GM12891 (cell line): ENCODE results near the gene TPRKB.

ENCODE experiments used
- PAX5 ChIP-seq: IDR thresholded peaks from 2 replicates; pipeline ENCODE4 v1.6.1; 2011; ENCODE audit warnings: low read length, moderate library complexity, mild to moderate bottlenecking; ENCODE audit not compliant: insufficient read depth, severe bottlenecking
- POLR2A ChIP-seq: IDR thresholded peaks from 2 replicates; pipeline ENCODE4 v1.6.1; 2011; ENCODE audit warnings: low read depth, low read length, control low read depth
- POLR2AphosphoS5 ChIP-seq: IDR thresholded peaks from 2 replicates; pipeline ENCODE4 v1.6.1; 2011; ENCODE audit warnings: low read depth, low read length, control low read depth
- POU2F2 ChIP-seq: IDR thresholded peaks from 2 replicates; pipeline ENCODE4 v1.6.1; 2011; ENCODE audit warnings: low read depth, mild to moderate bottlenecking, control low read depth, low read length, moderate library complexity
- TAF1 ChIP-seq: IDR thresholded peaks from 2 replicates; pipeline ENCODE4 v1.6.1; 2011; ENCODE audit warnings: low read depth, low read length, control low read depth

DNA sequence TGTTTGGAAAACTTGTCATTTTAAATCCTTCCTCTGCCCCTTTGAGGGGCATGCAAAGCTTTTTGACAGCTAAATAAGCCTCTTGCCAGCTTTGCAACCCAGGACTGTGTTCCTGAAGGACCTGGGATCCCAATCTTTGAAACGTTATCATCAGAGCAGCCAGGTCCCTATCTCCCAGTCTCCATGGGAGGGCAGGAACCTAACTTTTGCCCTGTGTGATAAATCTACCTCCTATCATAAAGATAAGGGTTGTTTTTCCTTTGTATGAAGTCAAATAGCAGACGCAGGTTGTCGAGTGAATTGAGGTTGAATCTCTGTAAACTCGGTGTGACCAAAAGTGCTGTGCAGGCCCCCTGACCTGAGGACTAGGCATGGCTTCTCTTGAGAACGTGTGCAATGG lies 30.1 kb downstream of the TPRKB start:
- TF ChIP-seq POLR2A (no peak), POLR2AphosphoS5 (no peak), TAF1 (no peak), PAX5 (no peak), POU2F2 (no peak)
